HFF-Myc (cell line): ENCODE data around the gene CNOT1.

Source experiments
- DNase-seq: peaks from one replicate; pipeline ENCODE4 v3.0.0-alpha.2; 2011; ENCODE audit warnings: low read depth; ENCODE audit errors: extremely low read depth
- H3K4me3 ChIP-seq: replicated peaks from 2 replicates; pipeline ENCODE4 v1.5.1; 2011; ENCODE audit warnings: low read depth, mild to moderate bottlenecking, control low read depth, low read length
- TF ChIP-seq, protein P1 (sequence below): IDR thresholded peaks from 2 replicates; pipeline ENCODE4 v1.5.1; 2012; ENCODE audit warnings: mild to moderate bottlenecking, low read depth, low read length, control low read depth; ENCODE audit errors: missing control alignments

Gene CNOT1

DNA sequence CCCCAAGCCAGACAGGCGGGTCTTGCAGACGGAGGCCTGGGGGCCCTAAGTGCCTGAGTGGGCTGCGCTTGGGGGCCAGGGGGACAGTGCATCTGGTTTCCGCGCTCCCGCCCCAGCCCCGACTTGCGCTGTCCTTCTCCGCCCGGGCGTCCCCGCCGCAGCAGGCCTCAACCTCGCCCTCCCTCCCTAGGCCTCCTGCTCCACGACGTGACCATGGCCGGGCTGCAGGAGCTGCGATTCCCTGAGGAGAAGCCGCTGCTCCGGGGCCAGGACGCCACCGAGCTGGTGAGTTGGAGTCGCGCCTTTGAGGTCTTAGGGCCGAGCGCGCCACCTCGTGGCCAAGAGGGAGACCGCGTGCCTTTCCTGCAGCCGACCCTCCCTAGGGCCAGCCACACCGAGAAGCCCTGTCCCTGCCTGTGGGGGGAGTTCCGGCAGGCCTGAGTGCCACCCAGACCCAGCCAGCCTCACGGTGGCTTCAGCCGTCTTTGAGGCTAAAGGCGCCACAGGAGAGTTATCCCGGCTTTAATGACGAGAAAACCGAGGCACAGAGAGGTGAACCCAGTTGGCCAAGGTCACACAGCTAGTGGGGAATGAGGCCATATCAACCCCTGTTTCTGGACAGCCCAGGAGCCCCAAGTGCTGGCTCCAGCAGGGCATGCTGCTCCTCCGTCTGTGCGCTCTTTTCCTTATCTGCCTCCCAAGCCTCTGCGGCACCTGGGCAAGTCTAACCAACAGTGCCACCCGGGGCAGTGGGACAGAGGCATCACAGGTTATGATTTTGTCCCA, 141.9 kb downstream of the CNOT1 start:
- DNase-seq: peak; percentile 29
- TF ChIP-seq, protein P1, sequence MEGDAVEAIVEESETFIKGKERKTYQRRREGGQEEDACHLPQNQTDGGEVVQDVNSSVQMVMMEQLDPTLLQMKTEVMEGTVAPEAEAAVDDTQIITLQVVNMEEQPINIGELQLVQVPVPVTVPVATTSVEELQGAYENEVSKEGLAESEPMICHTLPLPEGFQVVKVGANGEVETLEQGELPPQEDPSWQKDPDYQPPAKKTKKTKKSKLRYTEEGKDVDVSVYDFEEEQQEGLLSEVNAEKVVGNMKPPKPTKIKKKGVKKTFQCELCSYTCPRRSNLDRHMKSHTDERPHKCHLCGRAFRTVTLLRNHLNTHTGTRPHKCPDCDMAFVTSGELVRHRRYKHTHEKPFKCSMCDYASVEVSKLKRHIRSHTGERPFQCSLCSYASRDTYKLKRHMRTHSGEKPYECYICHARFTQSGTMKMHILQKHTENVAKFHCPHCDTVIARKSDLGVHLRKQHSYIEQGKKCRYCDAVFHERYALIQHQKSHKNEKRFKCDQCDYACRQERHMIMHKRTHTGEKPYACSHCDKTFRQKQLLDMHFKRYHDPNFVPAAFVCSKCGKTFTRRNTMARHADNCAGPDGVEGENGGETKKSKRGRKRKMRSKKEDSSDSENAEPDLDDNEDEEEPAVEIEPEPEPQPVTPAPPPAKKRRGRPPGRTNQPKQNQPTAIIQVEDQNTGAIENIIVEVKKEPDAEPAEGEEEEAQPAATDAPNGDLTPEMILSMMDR: peak; percentile 81
- H3K4me3 ChIP-seq: no peak overlapping the region

DNA sequence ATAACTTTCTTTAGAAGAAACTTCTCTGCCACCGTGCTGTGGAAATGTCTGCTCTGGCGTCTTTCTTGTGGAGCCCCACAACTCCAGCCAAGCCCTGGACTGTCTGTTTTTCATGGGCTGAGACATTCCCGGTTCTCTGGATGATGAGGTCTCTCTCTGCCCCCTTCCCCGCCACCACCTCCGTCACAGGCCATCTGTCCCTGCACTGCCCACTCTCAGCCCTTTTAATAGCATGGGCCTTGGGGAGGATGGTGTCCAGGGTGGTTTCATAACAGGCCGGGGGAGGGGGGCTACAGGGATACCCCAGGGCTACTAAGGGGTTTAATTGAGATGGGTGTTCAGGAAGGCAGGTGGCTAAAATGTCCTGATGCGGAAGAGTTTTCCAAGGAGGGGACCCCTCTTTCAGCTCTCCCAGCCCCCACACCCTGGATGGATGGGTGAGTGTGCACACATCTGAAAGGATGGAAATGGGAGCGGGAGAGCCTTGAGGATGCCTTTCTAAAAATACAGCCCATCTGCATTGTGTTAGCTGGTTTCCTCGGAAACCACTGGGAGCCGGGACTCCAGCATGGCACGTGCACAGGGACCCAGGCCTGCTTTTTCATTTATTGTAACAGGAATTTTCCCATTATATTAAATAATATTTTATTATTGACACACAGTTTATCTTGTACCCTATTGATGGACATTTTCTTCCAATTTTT, 144.3 kb downstream of the CNOT1 start:
- TF ChIP-seq, protein P1: no peak
- no peak overlapping the region for H3K4me3 ChIP-seq
- no peak for DNase-seq

DNA sequence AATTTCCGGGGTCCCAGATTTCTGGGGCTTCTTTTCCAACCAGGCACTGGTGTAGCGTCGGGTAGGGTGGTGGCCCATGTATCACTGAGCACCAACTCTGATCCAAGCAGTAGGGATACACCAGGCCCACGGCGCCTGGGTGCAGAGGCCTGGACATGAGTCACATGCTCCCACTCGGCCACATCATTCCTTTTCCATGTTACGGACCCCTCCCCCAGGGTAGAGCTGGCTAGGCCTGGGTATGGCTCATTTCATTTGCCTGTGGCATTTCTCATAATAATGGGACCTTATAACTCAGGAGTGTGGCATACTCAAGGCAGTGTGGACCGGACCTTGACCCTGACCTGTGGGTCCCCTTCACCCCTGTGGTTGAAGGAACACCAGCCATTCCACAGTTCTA, 147.7 kb downstream of the CNOT1 start:
- DNase-seq: no peak
- no peak overlapping the region for H3K4me3 ChIP-seq
- TF ChIP-seq, protein P1: no peak

DNA sequence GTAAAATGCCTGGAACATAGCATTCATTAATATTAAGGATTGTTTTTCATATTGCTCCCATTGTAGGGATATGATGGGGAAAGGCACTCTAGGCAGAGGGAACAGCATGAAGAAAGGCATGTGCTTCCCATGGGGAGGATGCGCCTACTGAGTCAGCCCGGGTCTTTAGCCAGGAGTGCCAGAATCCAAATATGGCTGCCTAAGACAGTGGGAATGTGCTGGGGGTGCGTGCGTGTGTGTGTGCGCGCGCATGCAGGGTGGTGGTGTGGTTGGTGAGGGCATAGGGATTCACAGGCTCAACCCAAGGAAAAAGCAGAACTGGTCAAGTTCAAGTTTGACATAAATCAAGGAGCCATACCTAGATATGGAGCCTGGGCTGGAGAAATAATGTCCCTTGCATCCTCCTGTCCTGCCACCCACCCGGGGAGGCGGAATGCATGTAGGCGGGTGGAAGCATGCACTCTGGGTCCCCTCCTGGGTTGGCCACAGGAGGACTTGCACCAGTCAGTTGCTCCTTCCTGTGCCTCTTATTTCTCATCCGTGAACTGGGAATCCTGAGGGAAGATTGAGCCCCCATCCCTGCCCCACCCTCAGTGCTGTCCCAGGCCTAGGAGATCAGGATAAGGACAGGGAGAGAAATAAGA, 148.3 kb downstream of the CNOT1 start:
- no peak overlapping the region for H3K4me3 ChIP-seq
- no peak for DNase-seq
- TF ChIP-seq, protein P1: no peak

DNA sequence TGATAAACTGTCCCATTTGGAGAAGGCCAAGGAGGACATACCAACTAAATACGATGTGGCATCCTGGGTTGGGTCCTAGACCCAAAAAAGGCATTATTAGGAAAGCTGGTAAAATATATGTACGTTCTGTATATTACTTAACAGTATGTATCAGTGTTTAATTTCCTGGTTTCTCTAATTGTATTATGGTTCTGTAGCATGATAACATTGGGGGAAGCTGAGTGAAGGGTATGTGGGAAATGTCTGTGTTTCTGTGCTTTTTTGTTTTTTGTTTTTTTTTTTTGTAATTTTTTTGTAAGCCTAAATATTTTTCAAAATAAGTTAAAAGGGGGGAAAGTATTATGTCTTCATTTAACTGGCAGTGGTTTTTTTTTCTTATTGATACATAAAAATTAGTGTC, 151.2 kb downstream of the CNOT1 start:
- no peak overlapping the region for H3K4me3 ChIP-seq
- DNase-seq: no peak
- TF ChIP-seq, protein P1: no peak

DNA sequence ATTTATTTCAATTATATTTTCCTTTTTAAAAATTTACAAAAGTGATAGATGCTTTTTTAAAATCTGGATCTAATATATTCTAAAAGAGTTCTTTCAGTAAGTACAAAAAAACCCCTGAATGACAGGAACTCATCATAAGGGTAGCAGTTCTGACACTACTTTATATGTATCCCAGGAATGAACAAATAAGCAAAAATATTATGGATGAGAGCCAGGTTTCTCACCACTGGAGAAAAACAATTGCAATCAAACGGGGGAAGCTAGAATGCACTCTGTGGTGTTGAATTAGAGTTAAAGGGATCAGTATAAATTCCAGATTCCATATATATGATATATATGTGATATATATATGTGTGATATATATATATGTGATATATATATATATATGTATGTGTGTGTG, 152.8 kb downstream of the CNOT1 start:
- TF ChIP-seq, protein P1: no peak
- no peak overlapping the region for H3K4me3 ChIP-seq
- DNase-seq: no peak
